Measurements from ENCODE around the gene GSTCD.

GRCh38 chr4:105822061-105822460, 113.5 kb downstream of the GSTCD start:
- TF ChIP-seq CTCF (IDR thresholded peaks at IDR 0.05) (no peak), REST (IDR thresholded peaks at IDR 0.05; ENCODE audit: insufficient read depth in 1 of 2, low read depth in 2 of 2, low read length in 1 of 2) (no peak)

All from Panc1 (cell line).